SK-N-SH (cell line): ENCODE results near the gene AKAP6. TPM values are rescaled to one million over a fixed set of nuclear protein-coding genes. Genes with fewer than 3 reads are reported as not detected.
"Not testable (repeated sequence)": the region's sequence is repeated elsewhere in the genome, so short reads cannot be mapped to it uniquely, and the experiment has no call there.

Source experiments
- CTCF ChIA-PET: fragments of 300-600, 350-600 bp; formaldehyde crosslinking; extraction: SDS; loops from one replicate; lab custom pipeline; 2021; lab: Yijun Ruan, JAX
- POLR2A ChIA-PET: fragments of 350-600 bp; sonication (Branson Sonifier 250); formaldehyde crosslinking; extraction: SDS; loops from one replicate; lab custom pipeline; 2020; ENCODE audit warnings: antibody characterized with exemption, inconsistent platforms; lab: Yijun Ruan, JAX
- DNase-seq: peaks from one replicate; pipeline ENCODE4 v3.0.0; 2012
- H2AFZ ChIP-seq: fragments of 200-600 bp; sonication (generic); 2 replicates; pipeline ENCODE4 v1.8.1; 2016; ENCODE audit warnings: antibody characterized with exemption, mild to moderate bottlenecking, low read depth
- H3F3A ChIP-seq: fragments of 200-600 bp; sonication (generic); replicated peaks from 2 replicates; pipeline ENCODE3; 2016; ENCODE audit warnings: antibody characterized with exemption, mild to moderate bottlenecking; ENCODE audit not compliant: insufficient read depth
- H3K27ac ChIP-seq, 2 experiments: fragments of 200-500 bp in 1 of 2; fragments of 200-600 bp in 1 of 2; sonication (Bioruptor generic) in 1 of 2; sonication (generic), shearing (Covaris generic) in 1 of 2; 2 replicates each; pipeline versions ENCODE4 v1.5.1 to v1.6.1; 2014 to 2016; ENCODE audit warnings: low read depth in 2 of 2, inconsistent platforms in 1 of 2, low read length in 1 of 2, mild to moderate bottlenecking in 1 of 2, mixed read lengths in 1 of 2
- H3K27me3 ChIP-seq: fragments of 200-600 bp; sonication (generic), shearing (Covaris generic); 2 replicates; pipeline ENCODE4 v1.6.1; 2016; ENCODE audit warnings: mixed run types; ENCODE audit not compliant: insufficient read depth
- H3K36me3 ChIP-seq, 2 experiments: fragments of 200-500 bp in 1 of 2; fragments of 200-600 bp in 1 of 2; sonication (Bioruptor generic) in 1 of 2; sonication (generic) in 1 of 2; replicated peaks in 1 of 2; 2 replicates each; pipeline versions ENCODE3 to v1.5.1; 2014 to 2016; ENCODE audit warnings: low read length in 1 of 2, mild to moderate bottlenecking in 1 of 2; ENCODE audit not compliant: insufficient read depth in 2 of 2, control insufficient read depth in 1 of 2
- H3K4me1 ChIP-seq, 2 experiments: fragments of 200-500 bp in 1 of 2; fragments of 200-600 bp in 1 of 2; sonication (Bioruptor generic) in 1 of 2; sonication (generic), shearing (Covaris generic) in 1 of 2; 2 replicates each; pipeline versions ENCODE4 v1.5.1 to v1.6.1; 2014 to 2016; ENCODE audit warnings: low read depth in 1 of 2, low read length in 1 of 2, mixed run types in 1 of 2; ENCODE audit not compliant: insufficient read depth in 2 of 2, control insufficient read depth in 1 of 2
- H3K4me2 ChIP-seq: fragments of 200-600 bp; sonication (generic), shearing (Covaris generic); 2 replicates; pipeline ENCODE4 v1.6.1; 2017; ENCODE audit warnings: mixed run types
- H3K4me3 ChIP-seq, 2 experiments: fragments of 200-500 bp in 1 of 2; fragments of 200-600 bp in 1 of 2; sonication (Bioruptor generic) in 1 of 2; sonication (generic), shearing (Covaris generic) in 1 of 2; 2 replicates each; pipeline versions ENCODE4 v1.5.1 to v1.8.1; 2014 to 2016; ENCODE audit warnings: low read depth in 2 of 2, inconsistent platforms in 1 of 2, low read length in 1 of 2, mild to moderate bottlenecking in 1 of 2, mixed read lengths in 1 of 2, moderate library complexity in 1 of 2
- H3K79me2 ChIP-seq: fragments of 200-600 bp; sonication (generic); 2 replicates; pipeline ENCODE4 v1.8.1; 2017; ENCODE audit warnings: mild to moderate bottlenecking; ENCODE audit not compliant: insufficient read depth
- H3K9ac ChIP-seq: fragments of 200-600 bp; sonication (generic); 2 replicates; pipeline ENCODE4 v1.6.1; 2017; ENCODE audit warnings: mixed run types
- H3K9me2 ChIP-seq: fragments of 200-600 bp; sonication (generic); 2 replicates; pipeline ENCODE4 v1.6.1; 2017; ENCODE audit warnings: mixed run types
- H3K9me3 ChIP-seq: fragments of 200-600 bp; sonication (generic); 2 replicates; pipeline ENCODE4 v1.6.1; 2017; ENCODE audit warnings: mixed run types, mild to moderate bottlenecking, moderate library complexity
- H4K20me1 ChIP-seq: fragments of 200-600 bp; sonication (generic); 2 replicates; pipeline ENCODE4 v1.6.1; 2017; ENCODE audit warnings: mild to moderate bottlenecking, mixed run types; ENCODE audit not compliant: insufficient read depth
- CTCF ChIP-seq: fragments of 200-600 bp; sonication (generic); IDR thresholded peaks from 2 replicates; pipeline ENCODE4 v1.6.1; 2017; ENCODE audit warnings: antibody characterized with exemption, mild to moderate bottlenecking, moderate library complexity
- ELF1 ChIP-seq: IDR thresholded peaks from 2 replicates; pipeline ENCODE4 v1.4.0; 2012
- EZH2phosphoT487 ChIP-seq: fragments of 200-600 bp; sonication (generic); IDR thresholded peaks from 2 replicates; pipeline ENCODE4 v1.6.1; 2017; ENCODE audit warnings: low read depth, mixed run types, mild to moderate bottlenecking, antibody characterized with exemption, moderate library complexity, borderline replicate concordance
- FOXJ3 ChIP-seq: sonication (generic); formaldehyde crosslinking; IDR thresholded peaks from 2 replicates; pipeline ENCODE4 v1.5.1; 2020; ENCODE audit warnings: mild to moderate bottlenecking, missing genetic modification reagents
- FOXM1 ChIP-seq: IDR thresholded peaks from 2 replicates; pipeline ENCODE4 v1.4.0; 2012; ENCODE audit warnings: low read depth, mild to moderate bottlenecking
- GABPA ChIP-seq: IDR thresholded peaks from 2 replicates; pipeline ENCODE4 v1.4.0; 2012; ENCODE audit warnings: low read depth, mild to moderate bottlenecking
- GATA2 ChIP-seq: sonication (generic); formaldehyde crosslinking; IDR thresholded peaks from 2 replicates; pipeline ENCODE4 v1.5.0; 2020; ENCODE audit warnings: mild to moderate bottlenecking, missing genetic modification reagents
- MEF2A ChIP-seq: IDR thresholded peaks from 2 replicates; pipeline ENCODE4 v1.4.0; 2012; ENCODE audit warnings: low read depth, borderline replicate concordance
- MXI1 ChIP-seq: IDR thresholded peaks from 2 replicates; pipeline ENCODE4 v1.6.1; 2012; ENCODE audit warnings: mild to moderate bottlenecking, low read depth, low read length, improper control_type of control experiment
- NFIC ChIP-seq: IDR thresholded peaks from 2 replicates; pipeline ENCODE4 v1.4.0; 2012; ENCODE audit warnings: borderline replicate concordance
- NRF1 ChIP-seq: IDR thresholded peaks from 2 replicates; pipeline ENCODE4 v1.6.1; 2012; ENCODE audit warnings: low read depth, mild to moderate bottlenecking, low read length
- POLR2AphosphoS5 ChIP-seq: IDR thresholded peaks from 2 replicates; pipeline ENCODE4 v1.6.1; 2012; ENCODE audit warnings: low read depth, low read length
- RAD21 ChIP-seq: IDR thresholded peaks from 2 replicates; pipeline ENCODE4 v1.6.1; 2012; ENCODE audit warnings: mild to moderate bottlenecking, low read length
- RCOR1 ChIP-seq: fragments of 150-350 bp; IDR thresholded peaks from 2 replicates; pipeline ENCODE4 v1.6.1; 2017; ENCODE audit warnings: antibody characterized with exemption, low read length
- RFX5 ChIP-seq: IDR thresholded peaks from 2 replicates; pipeline ENCODE4 v1.6.1; 2012; ENCODE audit warnings: mild to moderate bottlenecking, improper control_type of control experiment, low read length
- RXRA ChIP-seq: IDR thresholded peaks from 2 replicates; pipeline ENCODE4 v1.4.0; 2012; ENCODE audit warnings: low read depth, mild to moderate bottlenecking, borderline replicate concordance
- SMC3 ChIP-seq: IDR thresholded peaks from 2 replicates; pipeline ENCODE4 v1.6.1; 2012; ENCODE audit warnings: low read depth, low read length, improper control_type of control experiment
- TCF12 ChIP-seq: IDR thresholded peaks from 2 replicates; pipeline ENCODE4 v1.4.0; 2012
- TEAD4 ChIP-seq: IDR thresholded peaks from 2 replicates; pipeline ENCODE4 v1.4.0; 2012; ENCODE audit warnings: mild to moderate bottlenecking, borderline replicate concordance; ENCODE audit not compliant: insufficient read depth
- YY1 ChIP-seq: IDR thresholded peaks from 2 replicates; pipeline ENCODE4 v1.4.0; 2012; ENCODE audit warnings: low read depth, mild to moderate bottlenecking
- WGBS: methylation state at CpG from one replicate; pipeline ENCODE4 v1.1.6; 2017; ENCODE audit warnings: low lambda C conversion rate; 5-methylcytosine and 5-hydroxymethylcytosine counted together
- polyA plus RNA-seq, 3 experiments: library from polyadenylated mRNA; depleted of rRNA; stranded (reverse); fragments of >200 nt; gene quantifications; 2 replicates each; pipeline ENCODE4 v1.2.3, GENCODE V29; 2012
- TF ChIP-seq, protein P1 (sequence below): IDR thresholded peaks from 2 replicates; pipeline ENCODE4 v1.4.0; 2012; ENCODE audit warnings: low read depth
- TF ChIP-seq, protein P2 (sequence below): fragments of 150-350 bp; IDR thresholded peaks from 2 replicates; pipeline ENCODE4 v1.6.1; 2016; ENCODE audit warnings: mild to moderate bottlenecking, low read depth, low read length
- TF ChIP-seq, protein P3 (sequence below): IDR thresholded peaks from 2 replicates; pipeline ENCODE4; 2012

Gene AKAP6
- polyA plus RNA-seq, 1 of the 3 experiments (the other 2 are of a cell fraction), result 1.7 TPM

DNA sequence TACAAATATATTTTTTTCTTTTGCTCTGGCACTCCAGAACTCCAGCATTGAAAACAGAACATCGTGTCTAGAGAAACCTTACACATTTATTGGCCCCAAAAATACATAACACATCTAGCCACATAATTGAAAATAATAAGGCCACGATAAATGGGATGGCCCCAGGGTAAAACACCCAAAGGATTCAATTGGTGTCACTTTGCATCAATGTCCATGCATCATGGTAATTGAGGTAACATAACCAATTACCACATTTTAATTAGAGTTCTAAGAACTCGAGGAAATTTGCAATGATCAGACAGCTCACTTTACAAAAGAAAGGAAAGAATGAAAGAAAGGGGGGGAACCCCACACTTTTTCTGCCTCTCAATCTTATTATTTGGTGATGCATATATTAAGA is 457.8 kb downstream of the AKAP6 start (continued):
- no peak for TF ChIP-seq EZH2phosphoT487
- TF ChIP-seq MEF2A, result no peak
- no peak for TF ChIP-seq TEAD4
- TF ChIP-seq GABPA, result no peak
- TF ChIP-seq, protein P1, sequence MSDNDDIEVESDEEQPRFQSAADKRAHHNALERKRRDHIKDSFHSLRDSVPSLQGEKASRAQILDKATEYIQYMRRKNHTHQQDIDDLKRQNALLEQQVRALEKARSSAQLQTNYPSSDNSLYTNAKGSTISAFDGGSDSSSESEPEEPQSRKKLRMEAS, result no peak
- no peak for TF ChIP-seq TCF12
- no peak for TF ChIP-seq CTCF
- TF ChIP-seq, protein P2, sequence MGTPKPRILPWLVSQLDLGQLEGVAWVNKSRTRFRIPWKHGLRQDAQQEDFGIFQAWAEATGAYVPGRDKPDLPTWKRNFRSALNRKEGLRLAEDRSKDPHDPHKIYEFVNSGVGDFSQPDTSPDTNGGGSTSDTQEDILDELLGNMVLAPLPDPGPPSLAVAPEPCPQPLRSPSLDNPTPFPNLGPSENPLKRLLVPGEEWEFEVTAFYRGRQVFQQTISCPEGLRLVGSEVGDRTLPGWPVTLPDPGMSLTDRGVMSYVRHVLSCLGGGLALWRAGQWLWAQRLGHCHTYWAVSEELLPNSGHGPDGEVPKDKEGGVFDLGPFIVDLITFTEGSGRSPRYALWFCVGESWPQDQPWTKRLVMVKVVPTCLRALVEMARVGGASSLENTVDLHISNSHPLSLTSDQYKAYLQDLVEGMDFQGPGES, result no peak
- no peak for TF ChIP-seq NFIC
- no peak for TF ChIP-seq ELF1
- TF ChIP-seq FOXM1, result no peak

DNA sequence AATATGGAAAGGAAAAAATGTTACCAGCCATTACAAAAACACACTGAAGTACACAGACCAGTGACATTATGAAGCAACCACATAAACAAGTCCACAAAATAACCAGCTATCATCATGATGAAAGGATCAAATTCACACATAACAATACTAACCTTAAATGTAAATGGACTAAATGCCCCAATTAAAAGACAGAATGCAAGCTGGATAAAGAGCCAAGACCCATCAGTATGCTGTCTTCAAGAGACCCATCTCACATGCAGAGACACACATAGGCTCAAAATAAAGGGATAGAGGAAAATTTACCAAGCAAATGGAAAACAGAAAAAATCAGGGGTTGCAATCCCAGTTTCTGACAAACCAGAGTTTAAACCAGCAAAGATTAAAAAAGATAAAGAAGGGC is 463.9 kb downstream of the AKAP6 start:
- POLR2A ChIA-PET, H4K20me1 ChIP-seq, H3K4me2 ChIP-seq, H2AFZ ChIP-seq, H3K4me1 ChIP-seq, H3K79me2 ChIP-seq, DNase-seq, H3K27ac ChIP-seq, H3K27me3 ChIP-seq, CTCF ChIA-PET, H3K9me2 ChIP-seq, H3K4me3 ChIP-seq, H3K9ac ChIP-seq, H3F3A ChIP-seq: not testable (repeated sequence)
- Histone ChIP-seq H3K9me3 (peaks cover 15% of the 10 kb centered on the region; the same call in 1 of the 2 replicates), H3K36me3 (peaks cover 0 to 11% of the 10 kb centered on the region in 2 experiments)

- Histone ChIP-seq H3K4me3 (no peak overlapping the region), H3K36me3 (peaks cover 0 to 9% of the 10 kb centered on the region in 2 experiments), H3K4me1 (no peaks in the 10 kb centered on the region), H4K20me1 (no peaks in the 10 kb centered on the region), H3K9ac (no peak overlapping the region), H3K27me3 (no peaks in the 10 kb centered on the region), H2AFZ (no peak overlapping the region), H3K9me3 (peaks cover 19% of the 10 kb centered on the region; the same call in 1 of the 2 replicates), H3K79me2 (no peaks in the 10 kb centered on the region), H3K9me2 (no peaks in the 10 kb centered on the region), H3K4me2 (no peak overlapping the region), H3K27ac (no peak overlapping the region), H3F3A (no peaks in the 10 kb centered on the region)
- ChIA-PET CTCF (no interaction called here), POLR2A (no interaction called here)
- WGBS, result 88% methylated on average over 1 of the region's 1 CpG
- TF ChIP-seq, protein P3, sequence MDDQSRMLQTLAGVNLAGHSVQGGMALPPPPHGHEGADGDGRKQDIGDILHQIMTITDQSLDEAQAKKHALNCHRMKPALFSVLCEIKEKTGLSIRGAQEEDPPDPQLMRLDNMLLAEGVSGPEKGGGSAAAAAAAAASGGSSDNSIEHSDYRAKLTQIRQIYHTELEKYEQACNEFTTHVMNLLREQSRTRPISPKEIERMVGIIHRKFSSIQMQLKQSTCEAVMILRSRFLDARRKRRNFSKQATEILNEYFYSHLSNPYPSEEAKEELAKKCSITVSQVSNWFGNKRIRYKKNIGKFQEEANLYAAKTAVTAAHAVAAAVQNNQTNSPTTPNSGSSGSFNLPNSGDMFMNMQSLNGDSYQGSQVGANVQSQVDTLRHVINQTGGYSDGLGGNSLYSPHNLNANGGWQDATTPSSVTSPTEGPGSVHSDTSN, result no peak
- TF ChIP-seq POLR2AphosphoS5, result no peak
- TF ChIP-seq, protein P2, result no peak
- TF ChIP-seq RCOR1, result no peak
- TF ChIP-seq RFX5, result no peak
- TF ChIP-seq RAD21, result no peak
- TF ChIP-seq GATA2 (CRISPR knock-in tag), result no peak
- no peak for TF ChIP-seq TCF12
- TF ChIP-seq FOXJ3 (CRISPR knock-in tag), result no peak
- TF ChIP-seq MXI1, result no peak
- no peak for TF ChIP-seq YY1
- no peak for TF ChIP-seq RXRA
- no peak for TF ChIP-seq MEF2A
- TF ChIP-seq SMC3, result no peak
- no peak for TF ChIP-seq GABPA
- TF ChIP-seq NRF1, result no peak
- no peak for DNase-seq
Measured at GRCh38 chr14:32800320-32800719, 471.2 kb downstream of the AKAP6 start.
